HG03280 (cell line): ENCODE results near the gene TMIE.

Source experiments
- ATAC-seq: cut with Tn5 transposase; IDR thresholded peaks from one replicate; pipeline ENCODE4 v1.9.1; 2021; ENCODE audit warnings: mild to moderate bottlenecking, moderate library complexity; ENCODE audit not compliant: unreplicated experiment

The TMIE gene

DNA sequence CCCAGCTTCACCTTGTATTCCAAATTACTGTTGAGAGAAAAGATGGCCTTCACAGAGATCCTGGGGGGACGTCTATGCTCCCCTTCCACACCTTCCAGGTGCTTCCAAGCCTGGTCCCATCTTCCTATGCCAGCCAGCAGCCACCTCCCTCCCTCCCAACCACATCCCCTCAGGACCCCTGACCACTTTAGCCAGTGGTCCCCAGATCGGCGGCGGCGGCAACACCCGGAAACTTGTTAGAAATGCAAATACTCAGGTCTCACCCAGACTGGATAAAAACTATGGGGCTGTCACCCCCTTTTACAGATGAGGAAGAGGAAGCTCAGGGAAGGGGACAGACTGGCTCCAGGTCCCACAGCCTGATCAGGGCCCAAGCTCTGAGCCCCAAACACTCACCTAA, 54.5 kb downstream of the TMIE start:
- ATAC-seq: no peak

- ATAC-seq: no peak
Measured at GRCh38 chr3:46756642-46757041, 55.5 kb downstream of the TMIE start.

DNA sequence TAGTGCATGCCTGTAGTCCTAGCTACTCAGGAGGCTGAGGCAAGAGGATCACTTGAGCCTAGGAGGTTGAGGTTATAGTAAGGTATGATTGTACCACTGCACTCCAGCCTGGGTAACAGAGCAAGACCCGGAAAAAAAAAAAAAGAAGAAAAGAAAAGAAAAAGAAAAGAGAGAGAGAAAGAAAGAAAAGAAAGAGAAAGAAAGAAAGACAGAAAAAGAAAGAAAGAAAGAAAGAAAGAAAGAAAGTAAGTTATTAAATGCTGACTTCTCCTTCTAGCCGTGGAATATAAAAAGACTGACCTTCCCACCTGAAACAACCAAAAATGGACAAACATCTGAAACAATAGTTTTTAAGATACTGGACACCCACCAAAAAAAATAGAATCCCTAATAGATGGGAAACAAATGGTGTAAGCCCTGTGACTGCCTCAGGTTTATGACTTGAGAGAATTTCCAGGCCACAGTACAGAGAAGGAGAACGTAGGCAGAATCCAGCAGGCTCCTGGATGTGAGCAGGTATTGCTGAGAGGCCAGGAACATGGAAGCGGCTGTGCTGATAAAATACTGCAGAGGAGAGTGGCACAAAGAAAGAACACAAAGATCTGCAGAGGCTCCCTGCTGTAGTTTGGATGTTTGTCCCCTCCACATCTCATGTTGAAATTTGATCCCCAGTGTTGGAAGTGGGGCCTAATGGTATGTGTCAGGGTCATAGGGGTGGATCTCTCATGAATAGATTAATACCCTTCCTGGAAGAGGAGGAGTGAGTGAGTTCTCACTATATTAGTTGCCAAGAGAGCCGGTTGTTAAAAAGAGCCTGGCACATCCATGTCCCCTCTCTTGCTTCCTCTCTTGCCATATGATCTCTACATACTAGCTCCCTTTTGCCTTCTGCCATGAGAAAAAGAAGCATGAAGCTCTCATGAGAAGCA, 58.3 kb downstream of the TMIE start:
- no peak for ATAC-seq
